ENCODE measurements around the gene CCNE1.
"Not testable (repeated sequence)": the region's sequence is repeated elsewhere in the genome, so short reads cannot be mapped to it uniquely, and the experiment has no call there.

The CCNE1 gene

DNA sequence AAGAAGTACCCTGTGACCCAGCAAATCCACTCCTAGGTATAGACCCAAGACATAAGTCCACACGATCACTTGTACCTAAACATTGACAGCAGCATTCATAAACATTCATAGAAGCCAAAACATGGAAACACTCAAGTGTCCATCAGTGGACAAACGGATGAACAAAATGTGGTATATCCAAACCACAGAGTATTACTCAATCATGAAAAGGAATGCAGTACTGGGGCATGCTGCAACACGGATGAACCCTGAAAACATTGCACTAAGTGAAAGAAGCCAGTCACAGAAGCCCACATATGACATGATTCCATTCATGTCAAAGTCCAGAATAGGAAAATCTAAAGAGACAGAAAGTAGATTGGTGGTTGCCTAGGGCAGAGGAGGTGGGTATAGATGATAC lies 22.8 kb upstream of the CCNE1 start:
- no peak for DNase-seq

- no peak for DNase-seq
Measured at GRCh38 chr19:29793116-29793727, 18.6 kb upstream of the CCNE1 start.

DNA sequence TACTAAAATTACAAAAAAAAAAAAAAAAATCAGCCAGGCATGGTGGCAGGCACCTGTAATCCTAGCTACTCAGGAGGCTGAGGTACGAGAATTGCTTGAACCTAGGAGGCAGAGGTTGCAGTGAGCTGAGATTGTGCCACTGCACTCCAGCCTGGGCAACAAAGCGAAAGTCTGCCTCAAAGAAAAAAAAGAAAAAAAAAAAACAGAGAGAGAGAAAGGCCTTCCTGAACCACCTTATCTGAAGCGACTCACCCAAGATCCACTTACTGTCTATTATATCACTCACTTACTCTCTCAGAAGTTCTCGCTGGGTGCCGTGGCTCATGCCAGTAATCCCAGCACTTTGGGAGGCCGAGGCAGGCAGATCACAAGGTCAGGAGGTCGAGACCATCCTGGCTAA lies 17.3 kb upstream of the CCNE1 start:
- not testable (repeated sequence) for DNase-seq

GRCh38 chr19:29795461-29796172 lies 16.2 kb upstream of the CCNE1 start:
- no peak for DNase-seq

GRCh38 chr19:29796173-29796573 lies 15.6 kb upstream of the CCNE1 start:
- no peak for DNase-seq

- no peak for DNase-seq
Measured at GRCh38 chr19:29798774-29799497, 12.9 kb upstream of the CCNE1 start.

DNA sequence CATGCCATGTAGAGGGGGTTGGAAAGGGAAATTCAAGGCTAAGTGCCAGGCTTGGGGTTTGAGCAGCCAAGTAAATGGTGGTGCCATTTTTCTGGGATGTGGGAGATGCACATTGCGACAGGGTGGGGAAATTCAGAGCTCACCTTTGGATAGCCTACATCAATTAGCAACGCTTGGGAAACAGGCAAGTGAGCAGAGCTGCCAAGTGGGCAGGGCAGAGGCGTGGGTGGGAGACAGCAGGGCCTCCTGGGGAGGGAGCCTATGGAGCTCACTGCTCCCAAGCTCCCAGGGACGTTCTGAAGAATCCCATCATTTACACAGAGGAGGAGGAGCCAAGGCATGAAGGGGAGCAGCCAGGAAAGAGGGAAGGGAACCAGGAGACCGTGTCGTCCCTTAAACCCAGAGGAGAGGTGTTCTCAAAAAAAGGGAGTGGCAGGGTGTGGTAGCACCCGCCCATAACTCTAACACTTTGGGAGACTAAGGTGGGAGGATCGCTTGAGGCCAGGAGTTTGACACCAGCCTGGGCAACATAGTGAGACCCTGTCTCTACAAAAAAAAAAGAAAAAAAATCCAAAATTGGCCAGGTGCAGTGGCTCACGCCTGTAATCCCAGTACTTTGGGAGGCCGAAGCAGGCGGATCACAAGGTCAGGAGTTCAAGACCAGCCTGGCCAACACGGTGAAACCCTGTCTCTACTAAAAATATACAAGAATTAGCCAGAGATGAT lies 11.5 kb upstream of the CCNE1 start:
- no peak for DNase-seq

- DNase-seq, result not testable (repeated sequence)
Measured at GRCh38 chr19:29803951-29804350, 7.8 kb upstream of the CCNE1 start.

DNA sequence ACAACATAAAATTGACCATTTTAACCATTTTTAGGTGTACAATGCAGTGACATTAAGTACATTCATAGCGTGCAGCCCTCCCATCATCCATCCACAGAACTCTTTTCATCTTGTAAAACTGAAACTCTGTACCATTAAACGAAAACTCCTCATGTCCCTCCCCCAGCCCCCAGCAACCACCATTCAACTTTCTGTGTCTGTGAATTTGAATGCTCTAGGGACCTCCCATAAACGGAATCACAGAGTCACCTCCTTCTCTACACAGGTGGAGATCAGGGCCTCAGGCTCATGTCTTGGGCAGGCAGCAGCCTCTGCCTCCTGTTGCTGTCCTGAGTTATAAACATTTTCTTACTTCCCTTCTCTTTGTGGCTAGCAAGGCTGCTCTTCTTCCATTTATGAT lies 7.3 kb upstream of the CCNE1 start:
- no peak for DNase-seq

GRCh38 chr19:29805031-29805965 lies 6.5 kb upstream of the CCNE1 start:
- no peak for DNase-seq

GRCh38 chr19:29806098-29806866 lies 5.5 kb upstream of the CCNE1 start:
- no peak for DNase-seq

- DNase-seq, result no peak
Measured at GRCh38 chr19:29807178-29807577, 4.6 kb upstream of the CCNE1 start.

- DNase-seq, result no peak
Measured at GRCh38 chr19:29807870-29808405, 3.9 kb upstream of the CCNE1 start.

GRCh38 chr19:29809795-29810503 lies 1.8 kb upstream of the CCNE1 start:
- DNase-seq, result no peak

DNA sequence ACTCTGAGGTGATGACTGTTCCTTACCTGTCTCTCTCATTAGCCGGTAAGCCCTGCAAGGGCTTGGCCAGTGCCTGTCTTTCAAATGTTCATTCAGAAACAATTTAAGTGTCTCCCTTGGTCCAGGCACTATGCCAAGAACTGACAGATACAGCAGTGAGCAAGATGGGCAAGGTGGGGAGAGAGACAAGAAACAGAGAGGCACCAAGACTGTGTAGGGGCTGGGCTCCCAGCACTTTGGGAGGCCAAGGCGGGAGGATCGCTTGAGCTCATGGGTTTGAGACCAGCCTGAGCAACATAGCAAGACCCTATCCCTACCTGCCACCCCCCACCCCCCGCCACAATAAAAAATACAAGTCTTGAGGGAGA lies 1.3 kb upstream of the CCNE1 start:
- no peak for DNase-seq

- DNase-seq, result no peak
Measured at GRCh38 chr19:29812080-29812880, 489 bp downstream of the CCNE1 start.

DNA sequence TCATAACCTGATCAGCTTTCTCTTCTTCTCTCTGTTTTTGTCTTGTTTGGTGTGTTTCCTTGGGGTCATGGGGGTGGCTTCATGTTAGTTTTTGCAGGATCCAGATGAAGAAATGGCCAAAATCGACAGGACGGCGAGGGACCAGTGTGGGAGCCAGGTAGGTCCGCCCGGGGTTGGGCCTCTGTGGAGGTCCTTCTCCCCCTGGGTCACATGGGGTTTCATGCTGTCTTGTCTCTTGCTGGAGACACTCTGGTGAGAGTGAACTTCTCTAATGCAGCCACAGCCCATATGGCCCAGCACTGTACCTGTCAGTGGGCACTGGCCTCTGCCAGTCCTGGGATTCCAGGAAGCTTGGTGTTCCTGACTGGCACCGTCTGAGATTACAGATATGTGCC lies 1.1 kb downstream of the CCNE1 start:
- no peak for DNase-seq

GRCh38 chr19:29813642-29814041 lies 1.9 kb downstream of the CCNE1 start:
- DNase-seq, result no peak

GRCh38 chr19:29815231-29815630 lies 3.4 kb downstream of the CCNE1 start:
- DNase-seq, result no peak

DNA sequence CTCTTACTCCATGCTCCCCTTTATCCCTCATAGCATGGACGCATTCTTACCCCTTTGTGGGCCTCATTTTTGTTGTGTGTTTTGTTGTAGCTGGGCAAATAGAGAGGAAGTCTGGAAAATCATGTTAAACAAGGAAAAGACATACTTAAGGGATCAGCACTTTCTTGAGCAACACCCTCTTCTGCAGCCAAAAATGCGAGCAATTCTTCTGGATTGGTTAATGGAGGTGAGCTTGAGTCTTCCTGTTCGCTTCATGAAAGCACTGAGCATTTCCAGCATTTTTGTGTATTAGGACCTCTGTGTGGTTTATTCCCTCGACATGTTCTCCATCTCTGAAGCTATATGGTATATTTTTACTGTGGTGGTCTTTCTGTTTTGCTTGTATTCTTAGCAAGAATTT lies 5.5 kb downstream of the CCNE1 start:
- DNase-seq, result no peak
